CD4-positive, alpha-beta T cell (primary cell): ENCODE results near the gene IFITM5. TPM values are rescaled to one million over a fixed set of nuclear protein-coding genes. Genes with fewer than 3 reads are reported as not detected.

Experiments used
- ATAC-seq: fragments of 200-7000 bp; cut with Tn5 transposase; one replicate; pipeline ENCODE4 v1.10.0; 2022; ENCODE audit warnings: mild to moderate bottlenecking; ENCODE audit not compliant: poor library complexity
- CTCF ChIA-PET: fragments of 350-600 bp; sonication (Branson Sonifier 250); formaldehyde crosslinking; loops from one replicate; lab custom pipeline; 2021; ENCODE audit warnings: antibody characterized with exemption, inconsistent platforms; lab: Charles Lee
- POLR2A ChIA-PET: fragments of 350-600 bp; sonication (Branson Sonifier 250); formaldehyde crosslinking; loops from one replicate; lab custom pipeline; 2021; ENCODE audit warnings: antibody characterized with exemption, inconsistent platforms; lab: Charles Lee
- DNase-seq, 14 experiments: peaks; one replicate each; pipeline ENCODE4 v3.0.0-alpha.2; 2013 to 2020; ENCODE audit warnings: mixed read lengths in 2 of 14
- H3K27ac ChIP-seq, 2 donors: one replicate each; pipeline versions ENCODE4 v1.5.1 to v1.7.0; 2013; ENCODE audit warnings: low read length in 2 of 2, low read depth in 1 of 2, mild to moderate bottlenecking in 1 of 2
- H3K27me3 ChIP-seq, 2 experiments: 1 replicate in 1 of 2; 2 replicates in 1 of 2; pipeline versions ENCODE4 v1.6.1 to v1.7.0; 2013; ENCODE audit warnings: low read length in 2 of 2, control low read depth in 1 of 2, mild to moderate bottlenecking in 1 of 2, moderate library complexity in 1 of 2; ENCODE audit not compliant: insufficient read depth in 2 of 2, control insufficient read depth in 1 of 2
- H3K36me3 ChIP-seq: one replicate; pipeline ENCODE4 v1.6.1; 2013; ENCODE audit warnings: low read length, control low read depth; ENCODE audit not compliant: insufficient read depth
- H3K4me1 ChIP-seq: one replicate; pipeline ENCODE4 v1.6.1; 2013; ENCODE audit warnings: low read length, control low read depth; ENCODE audit not compliant: insufficient read depth
- H3K4me3 ChIP-seq: one replicate; pipeline ENCODE4 v1.5.1; 2013; ENCODE audit warnings: mild to moderate bottlenecking, low read length, moderate library complexity
- H3K9me3 ChIP-seq, 2 experiments: 1 replicate in 1 of 2; 2 replicates in 1 of 2; pipeline versions ENCODE4 v1.6.1 to v1.7.0; 2013; ENCODE audit warnings: low read length in 2 of 2, mild to moderate bottlenecking in 2 of 2, control low read depth in 1 of 2, moderate library complexity in 1 of 2; ENCODE audit not compliant: control insufficient read depth in 1 of 2, insufficient read depth in 1 of 2
- H3K27ac Mint-ChIP-seq: one replicate; pipeline ENCODE4 v1.8.0; 2020; ENCODE audit warnings: mixed read lengths
- H3K27me3 Mint-ChIP-seq: one replicate; pipeline ENCODE4 v1.8.0; 2021; ENCODE audit warnings: mixed read lengths
- H3K36me3 Mint-ChIP-seq: one replicate; pipeline ENCODE4 v1.8.0; 2021; ENCODE audit warnings: low read depth, mixed read lengths
- H3K4me1 Mint-ChIP-seq: one replicate; pipeline ENCODE4 v1.8.0; 2021; ENCODE audit warnings: low read depth, mixed read lengths
- H3K4me3 Mint-ChIP-seq: one replicate; pipeline ENCODE4 v1.8.0; 2020; ENCODE audit warnings: mild to moderate bottlenecking, mixed read lengths
- H3K9me3 Mint-ChIP-seq: one replicate; pipeline ENCODE4 v1.8.0; 2020; ENCODE audit warnings: mixed read lengths
- CTCF ChIP-seq: fragments of 200-600 bp; IDR thresholded peaks from one replicate; pipeline ENCODE4 v1.8.0; 2022; ENCODE audit warnings: antibody characterized with exemption, mild to moderate bottlenecking
- intact Hi-C, 2 experiments: fragments of 100-400 bp; cut with DNase I in 1 of 2; cut with micrococcal nuclease in 1 of 2; formaldehyde crosslinking; loops; one replicate each; pipeline versions ENCODE4 v1.15.1 to v1.9.0; 2023 to 2025; cut with DNase I, micrococcal nuclease
- total RNA-seq, 174 experiments: library from RNA in 2 of 174; stranded (reverse) in 2 of 174; gene quantifications; one replicate each; pipeline ENCODE4 v1.2.3 and lab custom pipeline; 2021 to 2026

The IFITM5 gene
- total RNA-seq, 2 experiments from 2014 or later = not detected

- Mint-ChIP-seq H3K4me1 (peaks cover 13% of the 10 kb centered on the region), H3K27me3 (no peaks in the 10 kb centered on the region), H3K9me3 (no peaks in the 10 kb centered on the region), H3K4me3 (no peak overlapping the region), H3K27ac (peak overlapping the region; percentile 76), H3K36me3 (peaks cover 88% of the 10 kb centered on the region)
- H3K9me3 ChIP-seq = no peaks in the 10 kb centered on the region
- peaks cover 81% of the 10 kb centered on the region for H3K36me3 ChIP-seq
- DNase-seq (no peak), ATAC-seq (peak; percentile 14)
- CTCF ChIA-PET = interaction anchor here (0.6 to 3.5 kb wide), 33 partner anchors 9 to 269 kb away, joined by 3 to 31 read pairs (median 7); partner anchors contain the start of genes BET1L, IFITM2, PGGHG and PSMD13
- TF ChIP-seq CTCF = no peak
- H3K4me1 ChIP-seq = peaks cover 7% of the 10 kb centered on the region
- intact Hi-C loops = loop anchor here (1.0 to 5.0 kb wide), 9 partner anchors 19 to 202 kb away; partner anchors contain the start of genes BET1L (in 1 of the 2), PGGHG (in 1 of the 2), PTDSS2 (in 1 of the 2) and RIC8A (in 1 of the 2)
- POLR2A ChIA-PET = interaction anchor here (0.8 to 3.6 kb wide), 17 partner anchors 8 to 200 kb away, joined by 3 to 51 read pairs (median 6); partner anchors contain the start of genes BET1L, IFITM5, NLRP6 and PGGHG
- no peak overlapping the region for H3K4me3 ChIP-seq
- no peaks in the 10 kb centered on the region for H3K27me3 ChIP-seq
- no peak overlapping the region for H3K27ac ChIP-seq
Observed at GRCh38 chr11:250274-250673, 49.1 kb downstream of the IFITM5 start.

GRCh38 chr11:249062-249461, 50.3 kb downstream of the IFITM5 start:
- ChIA-PET POLR2A (interaction anchor here (1.2 to 3.6 kb wide), 3 partner anchors 32 to 41 kb away, joined by 3 to 51 read pairs (median 4); partner anchors contain the start of genes BET1L, PGGHG and RIC8A), CTCF (interaction anchor here (1.3 kb wide), 1 partner anchor 115 kb away, joined by 4 read pairs; no protein-coding TSS in a partner anchor)
- intact Hi-C loops = no loop called here
- peaks cover 98% of the 10 kb centered on the region for H3K36me3 Mint-ChIP-seq
- DNase-seq = no peak
- Histone ChIP-seq H3K9me3 (no peaks in the 10 kb centered on the region), H3K4me3 (no peak overlapping the region), H3K36me3 (peaks cover 93% of the 10 kb centered on the region), H3K4me1 (peaks cover 10% of the 10 kb centered on the region), H3K27me3 (no peaks in the 10 kb centered on the region), H3K27ac (no peak overlapping the region)
- ATAC-seq = no peak
- TF ChIP-seq CTCF = no peak
- H3K4me1 Mint-ChIP-seq = peaks cover 13% of the 10 kb centered on the region
- H3K27ac Mint-ChIP-seq = no peak overlapping the region
- H3K4me3 Mint-ChIP-seq = no peak overlapping the region
- no peaks in the 10 kb centered on the region for H3K9me3 Mint-ChIP-seq
- no peaks in the 10 kb centered on the region for H3K27me3 Mint-ChIP-seq

Other genes starting within 250 kb of the IFITM5 start
- gene SCGB1C1, start 106.4 kb downstream of the IFITM5 start, total RNA-seq = not detected
- gene BET1L, start 92.1 kb downstream of the IFITM5 start, total RNA-seq = 10 to 100 TPM; 69.5 to 72.7 TPM
- 100 to 1,000 TPM in 1 of 2 experiments, 10 to 100 TPM in 1; 99.6 to 104 TPM for gene RIC8A, start 91.8 kb downstream of the IFITM5 start, total RNA-seq
- 10 to 100 TPM; 16.4 to 18.0 TPM for gene SIRT3, start 63.2 kb downstream of the IFITM5 start, total RNA-seq
- gene PSMD13, start 62.5 kb downstream of the IFITM5 start, total RNA-seq = 10 to 100 TPM; 56.9 to 57.8 TPM
- gene NLRP6, start 21.1 kb downstream of the IFITM5 start, total RNA-seq = 10 to 100 TPM; 14.4 to 14.7 TPM
- 100 to 1,000 TPM; 670 to 671 TPM for gene PGGHG, start 10.4 kb downstream of the IFITM5 start, total RNA-seq
- 100 to 1,000 TPM; 364 to 383 TPM for gene IFITM2, start 8.3 kb upstream of the IFITM5 start, total RNA-seq
- 100 to 1,000 TPM; 286 to 306 TPM for gene IFITM1, start 14.5 kb upstream of the IFITM5 start, total RNA-seq
- 10 to 100 TPM; 15.9 to 20.1 TPM for gene IFITM3, start 21.3 kb upstream of the IFITM5 start, total RNA-seq
- gene B4GALNT4, start 70.0 kb upstream of the IFITM5 start, total RNA-seq = 1 to 10 TPM; 4.2 to 6.0 TPM
- gene PKP3, start 94.7 kb upstream of the IFITM5 start, total RNA-seq = under 1 TPM in 1 of 2 experiments, not detected in 1; 0.60 TPM
- gene SIGIRR, start 115.5 kb upstream of the IFITM5 start, total RNA-seq = 100 to 1,000 TPM; 358 to 392 TPM
- 100 to 1,000 TPM; 109 to 114 TPM for gene ANO9, start 142.5 kb upstream of the IFITM5 start, total RNA-seq
- gene PTDSS2, start 150.8 kb upstream of the IFITM5 start, total RNA-seq = 10 to 100 TPM; 15.2 to 18.4 TPM
- 100 to 1,000 TPM; 131 to 132 TPM for gene RNH1, start 207.7 kb upstream of the IFITM5 start, total RNA-seq
- 10 to 100 TPM; 23.7 to 23.9 TPM for gene HRAS, start 236.1 kb upstream of the IFITM5 start, total RNA-seq
- 1 to 10 TPM; 2.4 TPM for gene LRRC56, start 238.0 kb upstream of the IFITM5 start, total RNA-seq